Smooth muscle cell (in vitro differentiated cells): ENCODE results near the gene LHFPL3. TPM values are rescaled to one million over a fixed set of nuclear protein-coding genes. Genes with fewer than 3 reads are reported as not detected.

ENCODE experiments used
- DNase-seq: peaks from one replicate; lab custom pipeline; 2025; ENCODE audit not compliant: unreplicated experiment; lab: John Stamatoyannopoulos, UW
- H2AFZ ChIP-seq: fragments of 200-600 bp; sonication (generic); 2 replicates; pipeline ENCODE4 v1.6.0; 2016; ENCODE audit warnings: antibody characterized with exemption, low read depth, mild to moderate bottlenecking
- H3F3A ChIP-seq: fragments of 200-600 bp; sonication (generic); 2 replicates; pipeline ENCODE4 v1.6.0; 2017; ENCODE audit warnings: antibody characterized with exemption, low read depth
- H3K27ac ChIP-seq: fragments of 200-600 bp; sonication (generic); 2 replicates; pipeline ENCODE4 v1.5.1; 2016; ENCODE audit warnings: low read depth, mild to moderate bottlenecking
- H3K27me3 ChIP-seq: fragments of 200-600 bp; sonication (generic); 2 replicates; pipeline ENCODE4 v1.6.1; 2016; ENCODE audit warnings: low read depth, mild to moderate bottlenecking
- H3K36me3 ChIP-seq: fragments of 200-600 bp; sonication (generic); 2 replicates; pipeline ENCODE4 v1.5.1; 2016; ENCODE audit warnings: low read depth
- H3K4me1 ChIP-seq: fragments of 200-600 bp; sonication (generic); 2 replicates; pipeline ENCODE4 v1.5.1; 2016; ENCODE audit warnings: low read depth
- H3K4me2 ChIP-seq: fragments of 200-600 bp; sonication (generic); 2 replicates; pipeline ENCODE4 v1.6.0; 2016; ENCODE audit warnings: mild to moderate bottlenecking
- H3K4me3 ChIP-seq: fragments of 200-600 bp; sonication (generic); 2 replicates; pipeline ENCODE4 v1.5.1; 2016; ENCODE audit warnings: mild to moderate bottlenecking
- H3K79me2 ChIP-seq: fragments of 200-600 bp; sonication (generic); 2 replicates; pipeline ENCODE4 v1.6.0; 2016; ENCODE audit warnings: low read depth, mild to moderate bottlenecking
- H3K9ac ChIP-seq: fragments of 200-600 bp; sonication (generic); 2 replicates; pipeline ENCODE4 v1.6.0; 2016; ENCODE audit warnings: low read depth
- H3K9me3 ChIP-seq: fragments of 200-600 bp; sonication (generic); replicated peaks from 2 replicates; pipeline ENCODE4 v1.5.1; 2016; ENCODE audit warnings: low read depth
- H4K20me1 ChIP-seq: fragments of 200-600 bp; sonication (generic); 2 replicates; pipeline ENCODE4 v1.6.0; 2016; ENCODE audit warnings: low read depth
- CTCF ChIP-seq: fragments of 200-600 bp; sonication (generic); IDR thresholded peaks from 2 replicates; pipeline ENCODE4 v1.5.1; 2017; ENCODE audit warnings: borderline replicate concordance, mild to moderate bottlenecking, antibody characterized with exemption; ENCODE audit not compliant: insufficient read depth, poor library complexity, severe bottlenecking
- WGBS: methylation state at CpG from one replicate; pipeline ENCODE4 v1.1.7; 2016; ENCODE audit warnings: low lambda C conversion rate; 5-methylcytosine and 5-hydroxymethylcytosine counted together
- polyA plus RNA-seq: library from polyadenylated mRNA; unstranded; fragments of >200 nt; fragmentation: Nextera tagmentation; extraction: Ambion mirVana; gene quantifications from 2 replicates; pipeline ENCODE4 v1.2.1, GENCODE V29; 2016
- total RNA-seq: library from RNA; depleted of rRNA; stranded (reverse); fragments of >200 nt; gene quantifications from 2 replicates; pipeline ENCODE4 v1.2.3, GENCODE V29; 2014

Gene LHFPL3
- total and polyA plus RNA-seq, 2 experiments from 2014 or later: not detected

DNA sequence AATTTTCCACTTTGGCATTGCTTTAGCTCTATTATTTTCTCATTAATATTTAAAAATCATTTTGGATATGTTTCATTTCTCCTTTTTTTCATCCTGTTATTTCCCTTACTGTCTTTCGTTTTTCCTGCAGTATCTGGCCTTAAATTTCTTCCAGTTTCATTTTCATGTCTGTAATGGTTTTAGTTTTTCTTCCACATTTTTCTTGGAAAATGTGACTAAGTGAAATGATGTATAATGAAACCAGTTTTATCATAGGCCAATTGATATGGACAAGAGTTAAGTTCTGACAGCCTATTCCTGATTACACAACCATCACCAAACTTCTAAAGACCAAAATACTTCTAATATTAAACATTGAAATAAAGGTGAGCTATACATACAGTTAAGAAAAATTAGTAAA is 158.5 kb downstream of the LHFPL3 start:
- Histone ChIP-seq H3K79me2 (no peaks in the 10 kb centered on the region), H3K4me3 (no peak overlapping the region), H3K27me3 (no peaks in the 10 kb centered on the region), H3K4me1 (no peaks in the 10 kb centered on the region), H3K4me2 (no peak overlapping the region), H3K27ac (no peak overlapping the region), H3K9ac (no peak overlapping the region), H3K9me3 (no peaks in the 10 kb centered on the region), H4K20me1 (no peaks in the 10 kb centered on the region), H3F3A (no peaks in the 10 kb centered on the region), H2AFZ (no peak overlapping the region), H3K36me3 (no peaks in the 10 kb centered on the region)
- TF ChIP-seq CTCF: no peak
- 62% methylated on average over 1 of the region's 1 CpG for WGBS
- no peak for DNase-seq

DNA sequence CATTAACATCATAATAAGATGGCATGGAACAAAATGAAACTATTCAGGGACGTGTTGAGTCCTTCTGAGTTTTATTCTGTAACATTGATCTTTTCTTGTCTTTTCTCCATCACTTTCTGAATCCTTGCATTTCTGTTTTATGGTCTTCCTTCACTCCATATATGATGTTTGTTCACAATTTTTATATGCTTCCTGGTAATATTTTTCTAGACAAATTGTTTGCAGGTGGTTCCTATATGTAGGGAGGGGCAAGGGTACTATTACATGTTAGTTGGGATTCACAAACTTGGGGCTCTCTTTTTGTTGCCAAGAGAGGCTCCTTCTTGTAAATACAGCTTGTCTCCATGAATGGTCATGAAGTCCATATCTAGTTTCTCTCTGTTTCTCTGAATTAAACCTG is 159.2 kb downstream of the LHFPL3 start:
- Histone ChIP-seq H3K9me3 (no peaks in the 10 kb centered on the region), H4K20me1 (no peaks in the 10 kb centered on the region), H3K4me3 (no peak overlapping the region), H3K27ac (no peak overlapping the region), H2AFZ (no peak overlapping the region), H3K79me2 (no peaks in the 10 kb centered on the region), H3K27me3 (no peaks in the 10 kb centered on the region), H3K4me1 (no peaks in the 10 kb centered on the region), H3K4me2 (no peak overlapping the region), H3F3A (no peaks in the 10 kb centered on the region), H3K36me3 (no peaks in the 10 kb centered on the region), H3K9ac (no peak overlapping the region)
- 31% methylated on average over 1 of the region's 1 CpG for WGBS
- DNase-seq: no peak
- no peak for TF ChIP-seq CTCF

DNA sequence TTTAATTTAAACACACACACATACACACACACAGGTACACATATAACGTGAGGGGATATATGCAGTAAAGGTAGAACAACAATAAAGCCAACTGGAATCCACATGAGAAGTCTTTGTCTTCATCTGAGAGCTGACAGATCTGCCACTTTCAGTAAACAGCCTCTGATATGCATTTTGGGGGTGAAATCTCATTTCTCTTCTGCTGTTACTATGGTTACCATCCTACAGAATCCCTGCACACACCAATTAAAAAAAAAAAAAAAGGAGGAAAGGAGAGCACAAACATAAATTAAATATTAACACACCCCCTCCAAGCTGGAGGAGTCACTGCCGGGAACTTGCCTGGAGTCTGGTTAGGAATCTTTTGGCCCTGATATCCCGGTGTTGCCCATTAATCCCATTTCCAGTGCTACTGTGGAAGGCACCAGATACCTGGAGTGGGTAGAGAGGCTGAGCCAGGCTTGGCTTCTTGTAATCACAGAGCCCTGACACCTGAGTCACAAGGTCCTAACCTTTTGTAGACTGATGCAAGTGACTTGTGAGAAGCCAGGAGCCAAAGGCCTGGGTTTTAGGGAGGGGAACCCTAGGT is 169.1 kb downstream of the LHFPL3 start:
- H3K4me2 ChIP-seq: no peak overlapping the region
- no peak overlapping the region for H3K9ac ChIP-seq
- no peaks in the 10 kb centered on the region for H3K4me1 ChIP-seq
- no peaks in the 10 kb centered on the region for H4K20me1 ChIP-seq
- no peak overlapping the region for H3K4me3 ChIP-seq
- TF ChIP-seq CTCF: no peak
- 67% methylated on average over 3 of the region's 3 CpGs for WGBS
- no peaks in the 10 kb centered on the region for H3K27me3 ChIP-seq
- H3K36me3 ChIP-seq: no peaks in the 10 kb centered on the region
- H3F3A ChIP-seq: no peaks in the 10 kb centered on the region
- no peaks in the 10 kb centered on the region for H3K9me3 ChIP-seq
- no peaks in the 10 kb centered on the region for H3K79me2 ChIP-seq
- DNase-seq: no peak
- no peak overlapping the region for H2AFZ ChIP-seq
- H3K27ac ChIP-seq: no peak overlapping the region

- Histone ChIP-seq H3K79me2 (no peaks in the 10 kb centered on the region), H3K4me2 (no peak overlapping the region), H3F3A (no peaks in the 10 kb centered on the region), H3K27ac (no peak overlapping the region), H3K27me3 (no peaks in the 10 kb centered on the region), H3K9me3 (no peaks in the 10 kb centered on the region), H4K20me1 (no peaks in the 10 kb centered on the region), H3K9ac (no peak overlapping the region), H3K4me1 (no peaks in the 10 kb centered on the region), H3K36me3 (no peaks in the 10 kb centered on the region), H3K4me3 (no peak overlapping the region), H2AFZ (no peak overlapping the region)
- DNase-seq: no peak
- 76% methylated on average over 5 of the region's 5 CpGs for WGBS
- no peak for TF ChIP-seq CTCF
These were observed 171.6 kb downstream of the LHFPL3 start for GRCh38 chr7:104499975-104500374.
